RWPE2 (cell line): ENCODE data around the gene C16orf92.

Source experiments
- ATAC-seq: fragments of 200-7000 bp; cut with Tn5 transposase; 3 replicates; pipeline ENCODE4 v1.9.1; 2021; ENCODE audit warnings: low read depth
- DNase-seq: peaks from one replicate; pipeline ENCODE4 v3.0.0-alpha.2; 2020; ENCODE audit warnings: low spot score
- H3K27ac ChIP-seq: fragments of 450-650 bp; 2 replicates; pipeline ENCODE4 v1.5.1; 2017; ENCODE audit warnings: mild to moderate bottlenecking; ENCODE audit not compliant: poor library complexity, severe bottlenecking
- H3K27me3 ChIP-seq: fragments of 250-450 bp; sonication (Bioruptor Pico); 2 replicates; pipeline ENCODE4 v1.5.1; 2021; ENCODE audit warnings: mild to moderate bottlenecking, moderate library complexity; ENCODE audit not compliant: insufficient read depth, poor library complexity, severe bottlenecking
- H3K36me3 ChIP-seq: fragments of 250-450 bp; sonication (Bioruptor Pico); 2 replicates; pipeline ENCODE4 v1.5.1; 2020; ENCODE audit warnings: low read depth, mild to moderate bottlenecking, moderate library complexity
- H3K4me1 ChIP-seq: fragments of 250-450 bp; sonication (Bioruptor Pico); 2 replicates; pipeline ENCODE4 v1.5.1; 2021; ENCODE audit warnings: mild to moderate bottlenecking, moderate library complexity; ENCODE audit not compliant: insufficient read depth, poor library complexity, severe bottlenecking
- H3K4me3 ChIP-seq: fragments of 250-450 bp; sonication (Bioruptor Pico); 2 replicates; pipeline ENCODE4 v1.5.1; 2021; ENCODE audit warnings: mild to moderate bottlenecking, moderate library complexity; ENCODE audit not compliant: severe bottlenecking
- H3K9me3 ChIP-seq: fragments of 250-450 bp; sonication (Bioruptor Pico); 2 replicates; pipeline ENCODE4 v1.5.1; 2021; ENCODE audit warnings: mild to moderate bottlenecking, moderate library complexity; ENCODE audit not compliant: severe bottlenecking
- CTCF ChIP-seq: fragments of 450-650 bp; IDR thresholded peaks from one replicate; pipeline ENCODE4 v1.5.1; 2017; ENCODE audit warnings: mild to moderate bottlenecking, moderate library complexity; ENCODE audit not compliant: poor library complexity, severe bottlenecking

Gene C16orf92

GRCh38 chr16:29985271-29985811, 37.7 kb upstream of the C16orf92 start:
- H3K4me1 ChIP-seq, result no peaks in the 10 kb centered on the region
- ATAC-seq, result no peak
- no peaks in the 10 kb centered on the region for H3K9me3 ChIP-seq
- H3K27me3 ChIP-seq, result no peaks in the 10 kb centered on the region
- H3K36me3 ChIP-seq, result peaks cover 93% of the 10 kb centered on the region
- H3K27ac ChIP-seq, result no peak overlapping the region
- no peak overlapping the region for H3K4me3 ChIP-seq
- DNase-seq, result peak; percentile 58
- no peak for TF ChIP-seq CTCF

DNA sequence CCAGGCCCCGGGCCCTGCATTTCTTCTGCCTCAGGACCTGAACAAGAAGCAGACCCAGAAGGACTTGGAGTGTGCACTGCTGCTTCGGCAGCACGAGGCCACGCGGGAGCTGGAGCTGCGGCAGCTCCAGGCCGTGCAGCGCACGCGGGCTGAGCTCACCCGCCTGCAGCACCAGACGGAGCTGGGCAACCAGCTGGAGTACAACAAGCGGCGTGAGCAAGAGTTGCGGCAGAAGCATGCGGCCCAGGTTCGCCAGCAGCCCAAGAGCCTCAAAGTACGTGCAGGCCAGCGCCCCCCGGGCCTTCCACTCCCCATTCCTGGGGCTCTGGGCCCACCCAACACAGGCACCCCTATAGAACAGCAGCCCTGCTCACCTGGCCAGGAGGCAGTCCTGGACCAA, 36.8 kb upstream of the C16orf92 start:
- no peak for TF ChIP-seq CTCF
- Histone ChIP-seq H3K36me3 (peaks cover 85% of the 10 kb centered on the region), H3K4me1 (no peaks in the 10 kb centered on the region), H3K27me3 (no peaks in the 10 kb centered on the region), H3K27ac (no peak overlapping the region), H3K4me3 (no peak overlapping the region), H3K9me3 (no peaks in the 10 kb centered on the region)
- no peak for ATAC-seq
- no peak for DNase-seq

- ATAC-seq (no peak), DNase-seq (no peak)
- Histone ChIP-seq H3K27ac (no peak overlapping the region), H3K4me1 (no peaks in the 10 kb centered on the region), H3K9me3 (no peaks in the 10 kb centered on the region), H3K4me3 (no peak overlapping the region), H3K36me3 (peaks cover 78% of the 10 kb centered on the region), H3K27me3 (no peaks in the 10 kb centered on the region)
- no peak for TF ChIP-seq CTCF
Measured at GRCh38 chr16:29986931-29987330, 36.1 kb upstream of the C16orf92 start.

DNA sequence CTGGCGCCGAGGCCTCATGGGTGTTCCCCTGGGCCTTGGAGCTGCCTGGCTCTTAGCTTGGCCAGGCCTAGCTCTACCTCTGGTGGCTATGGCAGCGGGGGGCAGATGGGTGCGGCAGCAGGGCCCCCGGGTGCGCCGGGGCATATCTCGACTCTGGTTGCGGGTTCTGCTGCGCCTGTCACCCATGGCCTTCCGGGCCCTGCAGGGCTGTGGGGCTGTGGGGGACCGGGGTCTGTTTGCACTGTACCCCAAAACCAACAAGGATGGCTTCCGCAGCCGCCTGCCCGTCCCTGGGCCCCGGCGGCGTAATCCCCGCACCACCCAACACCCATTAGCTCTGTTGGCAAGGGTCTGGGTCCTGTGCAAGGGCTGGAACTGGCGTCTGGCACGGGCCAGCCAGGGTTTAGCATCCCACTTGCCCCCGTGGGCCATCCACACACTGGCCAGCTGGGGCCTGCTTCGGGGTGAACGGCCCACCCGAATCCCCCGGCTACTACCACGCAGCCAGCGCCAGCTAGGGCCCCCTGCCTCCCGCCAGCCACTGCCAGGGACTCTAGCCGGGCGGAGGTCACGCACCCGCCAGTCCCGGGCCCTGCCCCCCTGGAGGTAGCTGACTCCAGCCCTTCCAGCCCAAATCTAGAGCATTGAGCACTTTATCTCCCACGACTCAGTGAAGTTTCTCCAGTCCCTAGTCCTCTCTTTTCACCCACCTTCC, 35.5 kb upstream of the C16orf92 start:
- Histone ChIP-seq H3K4me3 (no peak overlapping the region), H3K27me3 (no peaks in the 10 kb centered on the region), H3K9me3 (no peaks in the 10 kb centered on the region), H3K4me1 (no peaks in the 10 kb centered on the region), H3K36me3 (peaks cover 77% of the 10 kb centered on the region), H3K27ac (no peak overlapping the region)
- no peak for ATAC-seq
- no peak for DNase-seq
- no peak for TF ChIP-seq CTCF
